Breast epithelium (tissue), 4 donors: ENCODE results near the gene PLXNA4. TPM values are rescaled to one million over a fixed set of nuclear protein-coding genes. Genes with fewer than 3 reads are reported as not detected.
"Not testable (repeated sequence)": the region's sequence is repeated elsewhere in the genome, so short reads cannot be mapped to it uniquely, and the experiment has no call there.

ENCODE experiments used
- DNase-seq, 2 donors: peaks; one replicate each; pipeline ENCODE4 v3.0.0-alpha.2; 2019; ENCODE audit warnings: low spot score in 2 of 2
- H3K27ac ChIP-seq, 2 donors: fragments of 200-600 bp; sonication (generic) in 1 of 2; one replicate each; pipeline ENCODE4 v1.5.1; 2016 to 2019; ENCODE audit warnings: mild to moderate bottlenecking in 1 of 2
- H3K27me3 ChIP-seq, 2 donors: fragments of 200-600 bp; sonication (generic) in 1 of 2; one replicate each; pipeline versions ENCODE4 v1.5.1 to v1.6.0; 2017 to 2019; ENCODE audit warnings: control low read depth in 1 of 2, mild to moderate bottlenecking in 1 of 2
- H3K36me3 ChIP-seq: fragments of 200-600 bp; one replicate; pipeline ENCODE4 v1.5.1; 2019
- H3K4me1 ChIP-seq, 2 donors: fragments of 200-600 bp; sonication (generic); one replicate each; pipeline ENCODE4 v1.5.1; 2016 to 2019; ENCODE audit warnings: control low read depth in 1 of 2
- H3K4me3 ChIP-seq, 3 donors: fragments of 200-600 bp; sonication (generic); 1 replicate in 2 of 3; 2 replicates in 1 of 3; pipeline ENCODE4 v1.5.1; 2016 to 2019; ENCODE audit warnings: mild to moderate bottlenecking in 3 of 3, moderate library complexity in 2 of 3
- H3K9me3 ChIP-seq, 2 donors: fragments of 200-600 bp; sonication (generic) in 1 of 2; one replicate each; pipeline ENCODE4 v1.5.1; 2016 to 2019; ENCODE audit warnings: control low read depth in 1 of 2
- POLR2A ChIP-seq: fragments of 450-650 bp; IDR thresholded peaks from one replicate; pipeline ENCODE4 v1.6.1; 2016; ENCODE audit warnings: antibody characterized with exemption, mild to moderate bottlenecking, moderate library complexity
- POLR2AphosphoS5 ChIP-seq, 3 donors: sonication (generic); formaldehyde crosslinking; IDR thresholded peaks; one replicate each; pipeline ENCODE4 v1.6.1; 2017; ENCODE audit warnings: antibody characterized with exemption in 3 of 3
- intact Hi-C: fragments of 100-400 bp; cut with DNase I; formaldehyde crosslinking; loops from one replicate; pipeline ENCODE4 v1.15.1; 2023; ENCODE audit warnings: low total_unique reads
- total RNA-seq, 3 donors: library from RNA; depleted of rRNA; stranded (reverse); fragments of >200 nt; gene quantifications; one replicate each; pipeline ENCODE4 v1.1.0, GENCODE V29; 2016
- TF ChIP-seq, protein P1 (sequence below), 3 donors: fragments of 450-650 bp; IDR thresholded peaks; one replicate each; pipeline ENCODE4 v1.5.1; 2016 to 2017; ENCODE audit warnings: antibody characterized with exemption in 3 of 3, mild to moderate bottlenecking in 3 of 3, moderate library complexity in 3 of 3

PLXNA4 gene
- total RNA-seq, 3 donors from 2014 or later: 7.2 to 32.5 (median 26.2) TPM

DNA sequence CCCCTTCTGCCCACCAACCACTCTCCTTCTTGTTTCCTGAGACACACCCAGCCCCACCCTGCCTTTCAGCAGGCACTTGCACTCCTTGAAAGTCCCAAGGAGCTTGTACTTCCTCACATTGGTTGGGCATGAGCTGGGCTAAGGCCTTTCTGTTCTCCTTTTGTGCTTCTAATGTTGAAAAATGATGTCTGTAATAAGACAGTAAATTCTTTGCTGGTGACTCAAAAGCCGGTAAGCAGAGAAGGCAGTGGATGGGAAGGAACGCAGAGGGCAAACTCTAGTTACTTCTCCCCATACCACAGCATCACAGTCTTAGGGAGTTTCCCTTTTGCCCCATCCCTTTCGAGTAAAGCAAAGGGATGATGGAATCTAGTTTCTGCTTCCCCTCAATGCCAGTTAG, 185.6 kb downstream of the PLXNA4 start:
- H3K36me3 ChIP-seq: no peaks in the 10 kb centered on the region
- TF ChIP-seq POLR2AphosphoS5 (IDR thresholded peaks at IDR 0.05): no peak
- no peak for TF ChIP-seq POLR2A
- TF ChIP-seq, protein P1, sequence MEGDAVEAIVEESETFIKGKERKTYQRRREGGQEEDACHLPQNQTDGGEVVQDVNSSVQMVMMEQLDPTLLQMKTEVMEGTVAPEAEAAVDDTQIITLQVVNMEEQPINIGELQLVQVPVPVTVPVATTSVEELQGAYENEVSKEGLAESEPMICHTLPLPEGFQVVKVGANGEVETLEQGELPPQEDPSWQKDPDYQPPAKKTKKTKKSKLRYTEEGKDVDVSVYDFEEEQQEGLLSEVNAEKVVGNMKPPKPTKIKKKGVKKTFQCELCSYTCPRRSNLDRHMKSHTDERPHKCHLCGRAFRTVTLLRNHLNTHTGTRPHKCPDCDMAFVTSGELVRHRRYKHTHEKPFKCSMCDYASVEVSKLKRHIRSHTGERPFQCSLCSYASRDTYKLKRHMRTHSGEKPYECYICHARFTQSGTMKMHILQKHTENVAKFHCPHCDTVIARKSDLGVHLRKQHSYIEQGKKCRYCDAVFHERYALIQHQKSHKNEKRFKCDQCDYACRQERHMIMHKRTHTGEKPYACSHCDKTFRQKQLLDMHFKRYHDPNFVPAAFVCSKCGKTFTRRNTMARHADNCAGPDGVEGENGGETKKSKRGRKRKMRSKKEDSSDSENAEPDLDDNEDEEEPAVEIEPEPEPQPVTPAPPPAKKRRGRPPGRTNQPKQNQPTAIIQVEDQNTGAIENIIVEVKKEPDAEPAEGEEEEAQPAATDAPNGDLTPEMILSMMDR (IDR thresholded peaks at IDR 0.05): no peak
- H3K27ac ChIP-seq: no peak overlapping the region
- no peaks in the 10 kb centered on the region for H3K4me1 ChIP-seq
- H3K9me3 ChIP-seq: no peaks in the 10 kb centered on the region
- no peak overlapping the region for H3K4me3 ChIP-seq
- no peak for DNase-seq
- H3K27me3 ChIP-seq: no peaks in the 10 kb centered on the region
- intact Hi-C loops: no loop called here

DNA sequence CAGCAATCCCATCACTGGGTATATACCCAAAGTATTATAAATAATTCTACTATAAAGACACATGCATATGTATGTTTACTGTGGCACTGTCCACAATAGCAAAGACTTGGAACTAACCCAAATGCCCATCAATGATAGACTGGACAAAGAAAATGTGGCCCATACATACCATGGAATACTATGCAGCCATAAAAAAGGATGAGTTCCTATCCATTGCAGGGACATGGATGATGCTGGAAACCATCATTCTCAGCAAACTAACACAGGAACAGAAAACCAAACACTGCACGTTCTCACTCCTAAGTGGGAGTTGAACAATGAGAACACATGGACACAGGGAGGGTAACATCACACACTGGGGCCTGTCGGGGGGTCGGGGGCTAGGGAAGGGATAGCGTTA, 186.2 kb downstream of the PLXNA4 start:
- H3K36me3 ChIP-seq, H3K4me3 ChIP-seq, H3K27ac ChIP-seq, H3K9me3 ChIP-seq, H3K4me1 ChIP-seq, intact Hi-C loops, H3K27me3 ChIP-seq, DNase-seq: not testable (repeated sequence)

DNA sequence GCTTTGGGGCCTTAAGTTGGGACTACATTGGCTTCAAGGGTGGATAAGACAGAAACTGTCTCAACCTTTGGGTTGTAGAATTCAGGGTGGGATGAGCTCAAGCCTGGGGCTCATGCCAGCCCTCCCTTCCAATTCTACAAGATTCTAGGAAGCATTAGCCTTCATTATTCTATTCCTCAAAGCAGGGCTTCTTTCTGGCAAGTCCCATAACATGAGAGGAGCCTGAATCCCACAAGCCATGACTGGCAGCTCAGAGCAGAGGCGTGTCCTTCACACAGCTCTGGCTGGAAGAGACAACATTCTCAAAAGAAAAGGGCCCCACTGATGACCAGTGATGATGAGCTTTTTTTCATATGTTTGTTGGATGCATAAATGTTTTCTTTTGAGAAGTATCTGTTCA, 187.6 kb downstream of the PLXNA4 start:
- no peak for TF ChIP-seq POLR2AphosphoS5 (IDR thresholded peaks at IDR 0.05)
- TF ChIP-seq, protein P1 (IDR thresholded peaks at IDR 0.05): no peak
- no peak for TF ChIP-seq POLR2A
- H3K9me3 ChIP-seq: no peaks in the 10 kb centered on the region
- no peak for DNase-seq
- no peaks in the 10 kb centered on the region for H3K36me3 ChIP-seq
- H3K4me1 ChIP-seq: no peaks in the 10 kb centered on the region
- no peak overlapping the region for H3K27ac ChIP-seq
- intact Hi-C loops: no loop called here
- H3K4me3 ChIP-seq: no peak overlapping the region
- H3K27me3 ChIP-seq: peaks cover 0 to 4% of the 10 kb centered on the region in 2 donors

DNA sequence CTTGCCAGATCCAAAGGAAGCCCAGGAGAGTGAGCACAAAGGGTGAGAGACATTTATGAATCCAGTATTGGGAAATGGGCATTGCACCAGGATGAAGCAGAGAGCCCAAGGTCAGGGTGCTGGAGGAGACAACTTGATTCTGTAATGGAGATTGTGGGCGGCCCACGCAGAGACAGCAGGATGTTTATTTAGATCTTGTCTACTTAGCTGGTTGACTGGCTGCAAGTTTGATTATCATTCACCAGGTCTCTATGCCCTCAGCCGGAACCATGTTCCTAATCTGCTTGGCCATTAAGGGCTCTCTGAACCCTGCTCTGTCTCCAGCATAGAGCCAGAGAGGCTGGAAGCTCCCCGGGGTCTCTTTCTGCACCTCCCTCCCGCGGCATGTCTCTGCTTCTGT, 188.7 kb downstream of the PLXNA4 start:
- Histone ChIP-seq H3K36me3 (no peaks in the 10 kb centered on the region), H3K4me1 (no peaks in the 10 kb centered on the region), H3K9me3 (no peaks in the 10 kb centered on the region), H3K27ac (no peak overlapping the region), H3K27me3 (peaks cover 0 to 4% of the 10 kb centered on the region in 2 donors), H3K4me3 (no peak overlapping the region)
- TF ChIP-seq, protein P1 (IDR thresholded peaks at IDR 0.05): no peak
- TF ChIP-seq POLR2A: no peak
- no peak for TF ChIP-seq POLR2AphosphoS5 (IDR thresholded peaks at IDR 0.05)
- no peak for DNase-seq
- intact Hi-C loops: no loop called here

DNA sequence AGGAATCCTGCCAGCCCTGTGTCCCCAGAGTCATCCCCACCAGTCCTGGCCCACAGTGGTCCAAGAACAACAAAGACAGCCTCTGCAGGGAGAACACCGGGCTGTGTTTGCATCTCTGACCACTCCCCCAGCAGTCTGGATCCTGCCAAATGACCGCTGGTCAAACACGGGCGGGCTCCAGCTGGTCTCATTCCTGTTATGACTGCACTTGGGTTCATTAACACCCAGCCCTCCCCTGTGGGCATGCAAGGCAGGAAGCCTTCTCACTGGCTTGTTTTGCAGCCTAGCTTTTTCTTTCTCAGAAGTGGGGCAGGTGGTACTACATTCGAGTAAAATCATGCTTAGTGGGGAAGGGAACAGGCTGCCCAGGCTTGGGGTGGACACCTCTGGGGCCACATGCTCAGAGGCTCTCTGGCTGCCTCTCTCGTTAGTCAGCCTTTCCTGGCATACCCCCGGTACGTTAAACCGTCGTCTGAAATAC, 190.0 kb downstream of the PLXNA4 start:
- H3K27ac ChIP-seq: no peak overlapping the region
- intact Hi-C loops: no loop called here

More for the DNA sequence above, 190.0 kb downstream of the PLXNA4 start:
- no peaks in the 10 kb centered on the region for H3K36me3 ChIP-seq
- DNase-seq: no peak
- no peaks in the 10 kb centered on the region for H3K4me1 ChIP-seq
- no peak overlapping the region for H3K4me3 ChIP-seq
- H3K9me3 ChIP-seq: no peaks in the 10 kb centered on the region
- peaks cover 0 to 4% of the 10 kb centered on the region in 2 donors for H3K27me3 ChIP-seq
- TF ChIP-seq POLR2AphosphoS5 (IDR thresholded peaks at IDR 0.05) (no peak), POLR2A (no peak)
- TF ChIP-seq, protein P1 (IDR thresholded peaks at IDR 0.05): no peak
